ENCODE data around the gene CAMSAP2. TPM values are rescaled to one million over a fixed set of nuclear protein-coding genes. Genes with fewer than 3 reads are reported as not detected.
"Not testable (repeated sequence)": the region's sequence is repeated elsewhere in the genome, so short reads cannot be mapped to it uniquely, and the experiment has no call there.

Gene CAMSAP2
- total RNA-seq, 1 donor from 2014 or later: 21.4 TPM

DNA sequence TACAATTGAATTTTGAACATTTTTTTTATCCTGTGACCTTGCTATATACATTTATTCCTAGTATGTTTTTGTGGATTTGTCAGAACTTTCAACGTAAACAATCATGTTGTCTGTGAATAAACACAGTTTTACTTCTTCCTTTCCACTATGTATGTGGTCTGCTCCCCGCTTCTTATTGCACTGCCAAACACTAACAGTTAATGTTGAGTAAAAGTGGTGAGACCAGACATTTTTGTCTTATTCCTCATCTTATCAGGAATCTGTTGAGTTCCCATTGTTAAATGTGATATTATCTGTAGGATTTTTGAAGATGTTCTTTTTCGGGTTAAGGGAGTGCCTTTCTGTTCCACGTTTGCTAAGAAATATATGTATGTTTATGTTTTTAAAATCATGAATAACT, 45.9 kb downstream of the CAMSAP2 start:
- DNase-seq (ENCODE audit: low spot score): no peak

DNA sequence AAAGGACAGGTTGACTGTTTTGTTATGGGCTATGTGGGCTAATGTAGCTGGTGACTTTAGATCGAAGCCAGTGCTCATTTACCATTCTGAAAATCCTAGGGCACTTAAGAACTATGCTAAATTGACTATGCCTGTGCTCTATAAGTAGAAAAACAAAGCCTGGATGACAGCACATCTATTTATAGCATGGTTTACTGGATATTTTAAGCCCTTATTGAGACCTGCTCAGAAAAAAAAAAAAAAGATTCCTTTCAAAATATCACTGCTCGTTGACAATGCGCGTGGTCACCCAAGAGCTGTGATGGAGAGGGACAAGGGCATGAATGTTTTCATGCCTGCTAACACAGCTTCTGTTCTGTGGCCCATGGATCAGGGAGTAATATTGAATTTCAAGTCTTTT, 48.1 kb downstream of the CAMSAP2 start:
- DNase-seq (ENCODE audit: low spot score): no peak

DNA sequence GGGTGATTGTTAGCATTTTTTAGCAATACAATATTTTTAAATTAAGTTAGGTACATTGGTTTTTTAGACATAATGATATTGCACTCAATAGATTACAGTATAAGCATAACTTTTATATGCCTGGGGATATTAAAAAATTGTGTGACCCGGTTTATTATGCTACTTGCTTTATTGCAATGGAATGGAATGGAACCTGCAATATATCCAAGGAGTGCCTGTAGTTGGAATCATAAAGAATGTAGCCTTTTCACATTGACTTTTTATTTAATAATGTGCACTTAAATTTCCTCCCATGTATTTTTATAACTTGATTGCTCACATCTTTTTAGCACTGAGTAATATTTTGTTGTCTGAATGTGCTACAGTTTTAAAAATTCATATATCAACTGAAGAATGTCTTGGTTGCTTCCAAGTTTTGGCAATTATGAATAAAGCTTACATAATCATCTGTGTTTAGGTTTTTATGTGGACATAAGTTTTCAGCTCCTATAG, 49.2 kb downstream of the CAMSAP2 start:
- DNase-seq (ENCODE audit: low spot score): no peak

DNA sequence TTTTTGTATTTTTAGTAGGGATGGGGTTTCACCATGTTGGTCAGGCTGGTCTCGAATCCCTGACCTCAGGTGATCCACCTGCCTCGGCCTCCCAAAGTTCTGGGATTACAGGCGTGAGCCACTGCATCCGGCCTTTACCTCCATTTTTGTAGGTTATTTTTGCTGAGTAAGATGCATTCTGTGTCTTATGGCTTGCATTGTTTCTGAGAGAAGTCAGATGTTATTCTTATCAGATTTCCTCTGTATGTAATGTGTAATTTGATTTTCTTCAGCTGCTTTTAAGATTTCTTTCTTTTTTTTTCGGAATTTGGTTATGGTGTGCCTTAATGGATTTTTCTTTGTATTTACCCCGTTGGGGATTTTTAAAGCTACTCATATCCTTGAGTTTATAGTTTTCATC, 52.3 kb downstream of the CAMSAP2 start:
- not testable (repeated sequence) for DNase-seq (ENCODE audit: low spot score)

DNA sequence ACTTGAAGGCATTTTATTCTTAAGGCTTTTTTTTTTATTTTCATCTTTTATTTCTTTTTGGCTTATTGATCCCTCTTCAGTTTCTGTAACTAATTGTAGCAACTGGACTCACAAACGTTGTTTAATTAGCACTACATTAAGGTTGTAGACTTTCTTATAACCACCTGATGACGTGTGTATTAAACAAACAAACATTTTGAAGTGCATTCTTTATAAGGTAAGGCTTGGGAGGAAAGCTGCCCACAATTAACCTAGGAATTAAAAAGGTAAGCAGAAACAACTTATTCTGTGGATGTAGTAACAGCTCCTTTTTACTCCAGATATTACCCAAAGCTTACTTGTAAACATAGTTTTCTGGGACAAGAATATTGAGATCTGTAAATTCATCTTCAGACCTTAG, 55.0 kb downstream of the CAMSAP2 start:
- no peak for DNase-seq (ENCODE audit: low spot score)

DNA sequence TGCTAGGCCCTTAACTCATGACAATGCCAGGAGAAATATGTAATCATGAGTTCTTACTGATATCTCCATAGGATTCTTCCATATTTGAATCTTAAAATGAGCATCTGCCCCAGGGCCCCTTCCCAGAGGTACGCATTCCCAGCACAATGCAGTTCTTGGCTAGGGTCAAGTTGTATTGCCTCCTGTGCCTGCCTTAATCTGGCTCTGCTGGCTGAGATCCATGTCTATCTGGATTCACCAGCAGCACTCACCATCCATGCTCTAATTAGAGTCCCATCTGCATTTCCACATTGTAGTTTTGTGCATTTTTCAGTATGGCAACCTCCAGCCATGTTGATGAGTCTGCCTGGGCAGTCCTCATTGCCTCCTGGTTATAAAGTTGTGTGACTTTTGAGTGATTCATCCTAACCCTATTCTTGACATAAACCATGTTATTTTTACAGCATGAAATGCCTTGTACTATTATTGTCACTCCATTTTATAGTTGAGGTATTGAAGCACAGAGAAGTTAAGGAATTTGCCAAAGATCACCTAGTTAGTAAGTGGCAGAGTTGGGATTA, 55.9 kb downstream of the CAMSAP2 start:
- no peak for DNase-seq (ENCODE audit: low spot score)

DNA sequence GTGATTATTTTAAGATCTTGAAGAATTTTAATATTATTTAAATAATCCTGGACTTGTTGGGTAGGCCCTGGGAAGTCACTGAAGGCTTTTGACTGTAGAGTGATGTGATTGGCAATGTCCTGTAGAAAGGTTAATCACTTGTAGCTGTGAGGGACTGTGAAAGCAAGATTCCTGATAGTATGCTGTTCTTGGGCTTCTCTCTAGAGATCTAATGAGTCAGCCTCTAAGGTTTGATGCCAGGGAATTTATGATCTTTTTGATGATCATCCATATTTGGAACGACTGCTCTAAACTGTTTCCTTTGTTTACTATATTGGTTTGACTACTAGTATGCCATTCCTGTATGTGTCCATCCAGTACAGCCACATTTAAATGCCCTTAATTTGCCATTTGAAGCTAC, 56.5 kb downstream of the CAMSAP2 start:
- DNase-seq (ENCODE audit: low spot score): no peak

DNA sequence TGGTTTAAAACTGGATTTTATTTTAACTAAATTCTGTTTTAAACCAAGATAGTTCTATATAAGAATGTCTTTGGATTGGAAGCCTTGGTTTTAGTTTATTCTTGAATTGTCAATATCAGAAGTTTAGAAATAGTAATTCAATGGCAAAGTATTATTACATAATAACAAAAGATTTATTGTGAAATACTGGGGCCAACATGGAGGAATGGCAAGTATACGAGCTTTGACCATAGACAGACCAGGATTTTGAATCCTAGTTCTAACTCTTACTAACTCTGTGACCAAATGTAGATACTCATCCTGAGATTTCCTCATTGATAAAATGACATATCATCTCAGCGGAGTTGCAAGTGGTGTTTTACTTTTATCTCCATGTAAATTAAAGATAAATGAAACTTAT, 63.3 kb downstream of the CAMSAP2 start:
- DNase-seq (ENCODE audit: low spot score): no peak

DNA sequence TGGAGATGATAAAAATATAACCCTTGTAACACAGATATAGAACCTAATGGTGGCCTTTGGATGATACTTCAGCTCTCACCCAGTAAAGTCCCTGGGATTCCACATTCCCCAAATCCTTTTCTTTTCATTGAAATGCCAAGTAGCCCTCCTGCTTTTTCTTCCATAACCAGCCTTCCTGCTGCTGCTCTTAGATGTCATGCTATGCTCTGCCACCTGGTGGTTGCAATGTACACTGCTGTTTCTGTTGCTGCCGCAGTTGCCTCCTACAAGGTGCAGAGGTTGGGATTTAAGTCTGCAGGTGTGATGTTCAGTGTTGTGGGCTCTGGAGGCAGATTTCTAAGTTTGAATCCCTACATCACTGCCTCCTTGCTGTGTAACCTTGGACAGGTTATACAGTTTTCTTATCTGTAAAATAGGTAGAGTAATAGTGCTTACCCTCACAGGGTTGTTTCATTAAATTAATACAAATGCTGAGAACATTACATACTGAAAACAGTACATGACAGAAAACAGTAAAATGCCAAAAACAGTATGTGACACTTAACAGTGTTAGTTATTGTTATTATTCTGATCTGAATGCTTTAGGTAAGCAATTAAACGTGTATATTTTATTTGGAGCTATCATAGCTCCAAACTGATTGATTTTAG, 64.3 kb downstream of the CAMSAP2 start:
- DNase-seq (ENCODE audit: low spot score): peak; percentile 79

DNA sequence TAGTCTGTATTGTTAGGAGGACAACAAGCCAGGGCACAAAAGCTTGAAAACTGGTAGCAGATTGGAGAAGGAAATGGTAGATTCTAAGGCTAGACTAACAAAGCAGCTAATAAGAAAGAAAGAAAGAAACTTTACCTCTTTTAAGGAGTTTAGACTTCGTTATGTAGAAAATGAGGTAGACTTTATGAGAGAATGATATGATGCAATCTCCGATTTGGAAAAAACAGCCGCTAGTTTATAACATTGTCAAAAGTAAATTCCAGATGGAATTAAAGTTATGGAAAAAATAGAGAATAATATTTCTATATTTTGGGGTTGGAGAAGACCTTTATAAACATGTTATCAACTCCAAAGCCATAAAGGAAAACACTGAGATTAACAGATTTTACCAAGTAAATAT, 67.0 kb downstream of the CAMSAP2 start:
- DNase-seq (ENCODE audit: low spot score): no peak

DNA sequence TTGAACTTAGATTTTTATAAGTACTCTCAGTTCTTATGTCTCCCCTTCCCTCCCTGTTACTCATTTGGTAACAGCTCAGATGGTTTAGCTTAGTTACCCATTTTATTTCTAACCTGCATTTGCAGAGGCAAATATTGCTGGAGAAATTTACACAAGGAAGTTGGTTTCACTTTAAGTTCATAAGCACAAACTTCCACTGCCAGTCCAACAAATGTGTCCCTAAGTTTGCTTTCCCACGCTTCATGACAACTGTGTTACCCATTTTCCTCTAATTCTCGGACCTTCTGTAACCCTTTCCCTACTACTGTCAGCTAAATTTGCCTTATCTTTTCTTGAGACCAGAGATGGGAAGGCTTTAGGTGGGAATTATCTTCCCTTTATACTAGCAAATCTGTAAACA, 70.2 kb downstream of the CAMSAP2 start:
- DNase-seq (ENCODE audit: low spot score): no peak

DNA sequence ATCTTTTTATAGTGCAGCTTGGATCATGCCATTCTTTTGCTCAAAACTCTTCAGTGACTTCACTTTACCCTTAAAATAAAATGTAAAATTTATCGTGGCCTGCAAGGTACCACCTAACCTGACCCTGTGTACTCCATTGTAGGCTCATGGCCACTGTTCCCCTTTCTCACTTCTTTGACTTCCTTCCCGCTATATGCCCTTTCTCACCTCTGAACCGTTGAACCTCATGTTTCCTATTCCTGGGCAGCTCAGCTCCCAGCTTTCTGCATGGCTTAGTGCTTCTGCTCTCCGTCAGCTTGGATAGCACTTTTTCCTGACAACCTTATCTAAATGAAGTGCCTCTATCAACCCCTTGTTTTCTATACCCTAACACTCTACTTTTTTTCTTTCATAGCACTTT, 73.0 kb downstream of the CAMSAP2 start:
- DNase-seq (ENCODE audit: low spot score): no peak

DNA sequence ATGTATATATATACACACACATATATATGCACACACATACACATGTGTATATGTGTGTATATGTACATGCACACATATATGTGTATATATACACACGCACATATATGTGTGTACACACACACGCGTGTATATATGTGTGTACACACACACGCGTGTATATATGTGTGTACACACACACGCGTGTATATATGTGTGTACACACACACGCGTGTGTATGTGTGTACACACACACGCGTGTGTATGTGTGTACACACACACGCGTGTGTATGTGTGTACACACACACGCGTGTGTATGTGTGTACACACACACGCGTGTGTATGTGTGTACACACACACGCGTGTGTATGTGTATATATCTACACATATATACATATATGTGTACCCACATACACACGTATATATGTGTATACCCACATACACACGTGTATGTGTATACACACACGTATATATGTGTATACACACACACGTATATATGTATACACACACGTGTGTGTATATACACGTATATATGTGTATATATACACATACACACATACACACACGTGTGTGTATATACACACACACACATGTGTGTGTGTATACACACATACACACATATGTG, 78.0 kb downstream of the CAMSAP2 start:
- DNase-seq (ENCODE audit: low spot score): not testable (repeated sequence)

DNA sequence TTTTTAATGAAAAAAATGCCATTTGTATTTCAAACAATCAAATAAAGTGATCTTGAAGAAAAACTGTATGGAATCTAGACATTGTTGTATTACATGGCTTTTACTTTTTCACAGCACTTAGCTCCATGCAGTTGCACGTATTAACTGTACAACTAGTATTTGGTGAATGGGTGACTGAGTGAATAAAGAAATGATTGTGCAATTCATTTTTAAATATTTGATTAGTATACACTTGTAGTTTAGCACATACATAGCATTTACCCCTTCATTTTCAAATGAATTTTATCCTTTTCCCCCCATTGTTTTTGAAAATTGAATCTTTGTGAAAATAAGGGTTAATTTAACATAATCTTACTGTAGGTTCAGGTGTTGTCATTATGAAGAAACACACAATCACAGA, 79.6 kb downstream of the CAMSAP2 start:
- no peak for DNase-seq (ENCODE audit: low spot score)

DNA sequence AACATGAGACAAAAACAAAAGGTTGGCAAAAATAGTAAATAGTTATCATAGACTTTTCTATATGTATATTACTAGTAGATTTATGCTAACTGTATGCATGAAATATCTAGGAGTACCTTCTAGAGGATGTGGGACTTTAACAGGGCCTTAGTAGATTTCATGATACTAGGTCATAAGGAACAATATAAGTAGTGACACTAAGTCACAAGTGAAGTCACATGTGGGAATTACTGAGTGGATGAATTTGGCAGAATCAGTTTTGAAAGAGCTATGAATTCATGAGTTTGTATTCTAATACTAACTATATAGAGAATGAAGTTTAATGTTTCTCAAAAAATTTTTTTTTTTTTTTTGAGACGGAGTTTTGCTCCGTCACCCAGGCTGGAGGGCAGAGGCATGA, 81.0 kb downstream of the CAMSAP2 start:
- DNase-seq (ENCODE audit: low spot score): no peak

DNA sequence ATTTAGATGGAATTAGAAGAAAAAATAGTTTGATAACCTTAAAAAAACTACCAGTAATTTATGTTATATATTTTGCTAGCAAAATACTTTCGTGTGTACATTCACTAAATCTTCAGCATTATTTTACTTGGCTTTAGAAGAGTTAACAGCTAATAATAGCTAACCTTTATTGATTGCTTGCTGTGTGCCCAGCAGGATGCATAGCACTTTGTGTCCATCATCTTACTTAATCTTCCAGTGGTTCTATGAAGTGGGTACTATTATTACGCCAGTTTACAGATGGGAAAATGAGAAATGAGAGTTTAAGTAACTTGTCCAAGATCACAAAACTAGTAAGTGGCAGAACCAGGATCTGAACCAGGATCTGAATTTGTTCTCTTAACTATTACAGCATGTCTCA, 92.4 kb downstream of the CAMSAP2 start:
- DNase-seq (ENCODE audit: low spot score): no peak

DNA sequence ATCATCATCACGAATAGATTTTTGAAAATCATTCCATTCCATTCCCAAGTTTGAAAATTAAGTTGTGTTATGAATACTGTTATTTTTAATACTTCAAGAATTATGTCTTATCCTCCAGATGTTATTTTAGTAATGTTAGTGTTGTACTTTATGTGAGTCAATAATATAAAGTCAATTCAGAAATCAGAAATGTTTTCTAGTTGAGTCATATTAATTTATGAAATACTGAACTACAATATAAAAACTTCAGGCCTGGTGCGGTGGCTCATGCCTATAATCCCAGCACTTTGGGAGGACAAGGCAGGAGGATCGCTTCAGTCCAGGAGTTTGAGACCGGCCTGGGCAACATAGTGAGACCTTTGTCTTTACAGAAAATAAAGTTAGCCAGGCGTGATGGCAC, 95.7 kb downstream of the CAMSAP2 start:
- DNase-seq (ENCODE audit: low spot score): no peak

DNA sequence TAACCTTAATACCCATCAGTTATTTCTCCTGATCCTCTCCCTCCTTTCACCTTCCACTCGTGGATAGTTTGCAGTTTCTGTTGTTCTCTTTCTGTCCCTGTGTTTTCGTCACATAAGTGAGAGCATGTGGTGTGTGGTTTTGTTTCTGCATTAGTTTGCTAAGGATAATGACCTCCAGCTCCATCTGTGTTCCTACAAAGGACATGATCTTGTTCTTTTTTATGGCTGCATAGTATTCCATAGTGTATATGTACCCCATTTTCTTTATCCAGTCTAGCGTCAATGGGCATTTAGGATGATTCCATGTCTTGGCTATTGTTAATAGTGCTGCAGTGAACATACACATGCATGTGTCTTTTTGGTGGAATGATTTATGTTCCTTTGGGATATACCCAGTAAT, 97.5 kb downstream of the CAMSAP2 start:
- no peak for DNase-seq (ENCODE audit: low spot score)

DNA sequence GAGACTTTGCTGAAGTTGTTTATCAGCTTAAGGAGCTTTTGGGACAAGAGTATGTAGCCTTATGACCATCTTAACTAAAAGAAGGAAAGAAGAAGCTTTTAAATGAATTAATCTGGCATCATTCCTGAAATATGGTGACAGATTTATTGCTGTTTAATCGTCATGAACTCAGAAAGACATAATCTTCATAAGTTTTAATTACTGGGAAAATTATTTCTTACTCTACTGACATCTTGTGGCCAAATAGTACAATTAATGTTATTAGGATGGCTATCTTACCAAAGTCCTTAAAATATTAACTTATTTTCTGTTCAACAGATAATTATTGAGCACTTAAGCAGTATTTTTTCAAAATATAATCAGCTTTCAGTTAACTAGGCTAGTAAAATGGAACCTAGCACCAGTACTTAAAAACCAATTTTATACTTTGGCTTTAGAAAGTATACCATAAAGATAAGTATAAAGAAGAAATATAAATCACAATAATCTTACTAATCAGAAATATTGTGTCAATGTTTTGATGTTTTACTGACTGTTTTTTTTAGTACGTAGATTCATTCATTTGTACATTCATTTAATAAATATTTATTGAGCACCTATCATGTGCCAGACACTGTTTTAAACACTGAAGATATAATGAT, 99.4 kb downstream of the CAMSAP2 start:
- no peak for DNase-seq (ENCODE audit: low spot score)

DNA sequence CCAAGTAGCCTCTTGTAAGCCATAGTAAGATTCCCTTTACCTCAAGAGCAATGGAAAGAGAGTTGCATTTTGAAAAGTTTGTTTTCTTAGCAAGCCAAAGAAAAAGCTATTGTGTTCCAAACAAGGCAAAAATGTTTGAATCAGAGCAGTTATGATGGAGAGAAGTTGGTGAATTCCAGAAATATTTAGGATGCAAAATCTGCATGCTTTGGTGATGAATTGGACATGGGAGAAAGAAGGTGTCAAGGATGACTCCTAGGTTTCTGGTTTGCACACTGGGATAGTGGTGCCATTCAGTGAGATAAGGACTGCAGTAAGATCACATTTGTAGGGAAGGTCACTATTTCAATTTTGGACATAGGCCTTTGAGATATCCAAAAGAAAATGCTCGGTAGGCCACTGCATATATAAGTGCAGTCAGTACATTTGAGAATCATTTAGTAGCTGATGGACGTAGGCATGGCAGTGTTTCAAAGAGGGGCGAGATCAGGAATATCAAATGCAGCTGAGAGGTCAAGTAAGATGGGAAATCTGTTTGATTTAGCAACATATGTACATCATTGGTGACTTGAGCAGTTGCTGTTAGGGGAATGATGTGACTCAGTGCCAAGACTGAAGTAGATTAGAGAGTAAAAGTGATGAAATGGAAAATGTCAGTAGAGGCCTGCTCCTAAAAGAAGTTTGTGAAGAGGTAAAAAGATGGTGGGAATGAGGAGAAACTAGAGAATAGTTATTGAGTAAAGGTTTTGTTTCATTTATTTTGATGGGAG, 100.2 kb downstream of the CAMSAP2 start:
- DNase-seq (ENCODE audit: low spot score): no peak

DNA sequence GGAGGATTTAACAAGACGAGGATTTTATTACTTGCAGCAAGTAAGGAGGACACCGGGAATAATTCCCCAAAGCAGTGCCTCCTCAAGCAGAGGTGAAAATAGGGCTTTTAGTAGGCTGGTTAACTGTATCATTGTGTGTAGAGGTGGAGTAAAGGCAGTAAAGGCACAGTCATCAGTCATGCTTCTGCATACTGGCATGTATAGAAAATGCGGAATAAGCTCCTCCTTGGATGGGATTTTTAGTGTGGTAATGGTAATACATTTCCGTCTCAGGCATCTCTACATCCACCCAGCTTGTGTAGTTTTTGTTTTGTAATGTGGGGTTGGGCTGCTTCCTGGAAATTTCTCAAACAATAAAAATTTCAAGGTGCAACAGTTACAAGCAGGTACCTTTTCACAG, 106.7 kb downstream of the CAMSAP2 start:
- DNase-seq (ENCODE audit: low spot score): no peak

DNA sequence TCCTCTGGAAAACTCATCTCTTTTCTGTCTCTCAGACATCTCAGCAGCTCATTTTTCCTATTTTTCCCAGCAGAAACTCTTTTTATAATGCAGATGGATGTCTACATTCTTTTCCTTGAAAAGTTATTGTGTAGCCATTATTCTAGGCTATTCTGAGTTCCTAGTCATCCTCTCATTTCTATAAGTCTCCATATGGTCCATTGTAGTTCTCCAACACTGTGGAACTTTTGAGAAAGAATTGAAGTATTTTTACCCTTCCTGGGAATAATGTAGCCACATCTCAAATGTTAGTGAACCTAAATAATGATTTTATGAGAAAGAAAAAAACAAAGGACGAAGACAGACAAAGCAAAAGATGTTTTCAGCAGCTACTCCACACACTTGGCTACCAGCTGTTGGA, 107.7 kb downstream of the CAMSAP2 start:
- no peak for DNase-seq (ENCODE audit: low spot score)
